H1 (cell line): ENCODE data around the gene EMD. TPM values are rescaled to one million over a fixed set of nuclear protein-coding genes. Genes with fewer than 3 reads are reported as not detected.

Experiments used
- CTCF ChIA-PET: fragments of 300-600 bp; sonication (Branson Sonifier 250); formaldehyde crosslinking; loops from one replicate; lab custom pipeline; 2021; ENCODE audit not compliant: partially characterized antibody; lab: Charles Lee
- POLR2A ChIA-PET: fragments of 300-600 bp; sonication (Branson Sonifier 250); formaldehyde crosslinking; loops from one replicate; lab custom pipeline; 2021; ENCODE audit warnings: inconsistent platforms; ENCODE audit not compliant: partially characterized antibody; lab: Charles Lee
- DNase-seq, 2 experiments: peaks; one replicate each; pipeline versions ENCODE4 v3.0.0 to v3.0.0-alpha.2; 2010 to 2022; ENCODE audit warnings: low spot score in 2 of 2, low read depth in 1 of 2, mixed read lengths in 1 of 2
- FAIRE-seq: peaks from 2 replicates; lab custom pipeline; 2011; peaks lifted over from hg19 to GRCh38; lab: Jason Lieb, UNC
- H2AFZ ChIP-seq: 2 replicates; pipeline ENCODE4 v1.8.1; 2012; ENCODE audit warnings: low read length, inconsistent platforms
- H2AK5ac ChIP-seq: 2 replicates; pipeline ENCODE4 v1.6.1; 2013; ENCODE audit warnings: low read depth, low read length
- H2BK120ac ChIP-seq: replicated peaks from 2 replicates; pipeline ENCODE3; 2013; ENCODE audit warnings: low read depth, low read length, inconsistent platforms
- H2BK12ac ChIP-seq: 2 replicates; pipeline ENCODE4 v1.6.1; 2013; ENCODE audit warnings: low read depth, low read length
- H2BK15ac ChIP-seq: 2 replicates; pipeline ENCODE4 v1.6.1; 2013; ENCODE audit warnings: low read length
- H2BK20ac ChIP-seq: 2 replicates; pipeline ENCODE4 v1.6.1; 2013; ENCODE audit warnings: low read length
- H2BK5ac ChIP-seq: 2 replicates; pipeline ENCODE4 v1.6.1; 2013; ENCODE audit warnings: low read depth, low read length
- H3K14ac ChIP-seq: 2 replicates; pipeline ENCODE4 v1.6.1; 2013; ENCODE audit warnings: inconsistent platforms; ENCODE audit not compliant: insufficient read length
- H3K18ac ChIP-seq: 2 replicates; pipeline ENCODE4 v1.6.1; 2013; ENCODE audit warnings: low read length; ENCODE audit errors: extremely low read depth
- H3K23ac ChIP-seq: 2 replicates; pipeline ENCODE4 v1.6.1; 2013; ENCODE audit warnings: inconsistent platforms; ENCODE audit not compliant: insufficient read length
- H3K23me2 ChIP-seq: 2 replicates; pipeline ENCODE4 v1.6.1; 2013; ENCODE audit warnings: low read depth, low read length
- H3K27ac ChIP-seq: 2 replicates; pipeline ENCODE4 v1.6.1; 2011; ENCODE audit warnings: low read depth, low read length, inconsistent platforms
- H3K27me3 ChIP-seq, 4 experiments: replicated peaks in 1 of 4; 1 replicate in 1 of 4; 2 replicates in 3 of 4; pipeline versions ENCODE4 v1.6.1 to v1.8.1; 2011 to 2013; ENCODE audit warnings: low read length in 3 of 4, mild to moderate bottlenecking in 3 of 4, inconsistent platforms in 2 of 4, mixed read lengths in 2 of 4, moderate library complexity in 1 of 4; ENCODE audit not compliant: control insufficient read depth in 3 of 4, insufficient read depth in 3 of 4; ENCODE audit errors: extremely low read depth in 1 of 4
- H3K36me3 ChIP-seq, 4 experiments: 2 replicates each; pipeline versions ENCODE4 v1.6.1 to v1.8.1; 2011 to 2013; ENCODE audit warnings: mild to moderate bottlenecking in 4 of 4, low read length in 3 of 4, moderate library complexity in 2 of 4, control low read depth in 1 of 4, inconsistent platforms in 1 of 4; ENCODE audit not compliant: insufficient read depth in 4 of 4, control insufficient read depth in 2 of 4
- H3K4ac ChIP-seq: replicated peaks from 2 replicates; pipeline ENCODE3; 2013; ENCODE audit warnings: low read length, low read depth, mixed read lengths, inconsistent platforms; ENCODE audit not compliant: insufficient read length
- H3K4me1 ChIP-seq, 4 experiments: replicated peaks in 1 of 4; 1 replicate in 1 of 4; 2 replicates in 3 of 4; pipeline versions ENCODE4 v1.6.1 to v1.8.1; 2011 to 2013; ENCODE audit warnings: low read length in 3 of 4, inconsistent platforms in 2 of 4, mixed read lengths in 1 of 4; ENCODE audit not compliant: insufficient read depth in 4 of 4, control insufficient read depth in 3 of 4
- H3K4me2 ChIP-seq, 2 experiments: 2 replicates each; pipeline versions ENCODE4 v1.6.1 to v1.8.1; 2011 to 2013; ENCODE audit warnings: low read depth in 2 of 2, low read length in 2 of 2, control low read depth in 1 of 2, inconsistent platforms in 1 of 2, mild to moderate bottlenecking in 1 of 2; ENCODE audit not compliant: insufficient read depth in 1 of 2
- H3K4me3 ChIP-seq, 4 experiments: fragments of 200-600, 300-600 bp in 1 of 4; sonication (generic), shearing (Covaris generic), sonication (Bioruptor Twin) in 1 of 4; 2 replicates each; pipeline versions ENCODE4 v1.5.1 to v1.8.1; 2011 to 2016; ENCODE audit warnings: low read length in 4 of 4, low read depth in 3 of 4, control low read depth in 2 of 4, inconsistent platforms in 2 of 4, mild to moderate bottlenecking in 2 of 4, mixed read lengths in 1 of 4, moderate library complexity in 1 of 4; ENCODE audit not compliant: insufficient read depth in 2 of 4; ENCODE audit errors: extremely low read depth in 1 of 4
- H3K56ac ChIP-seq: replicated peaks from 2 replicates; pipeline ENCODE3; 2013; ENCODE audit warnings: low read depth, mild to moderate bottlenecking, mixed read lengths, low read length, inconsistent platforms; ENCODE audit not compliant: insufficient read length
- H3K79me1 ChIP-seq: 2 replicates; pipeline ENCODE4 v1.6.1; 2013; ENCODE audit warnings: low read depth, low read length, control low read depth
- H3K79me2 ChIP-seq, 2 experiments: 2 replicates each; pipeline versions ENCODE4 v1.6.1 to v1.8.1; 2012 to 2013; ENCODE audit warnings: low read length in 2 of 2, mild to moderate bottlenecking in 2 of 2, inconsistent platforms in 1 of 2; ENCODE audit not compliant: insufficient read depth in 2 of 2, control insufficient read depth in 1 of 2
- H3K9ac ChIP-seq, 4 experiments: replicated peaks in 1 of 4; 1 replicate in 1 of 4; 2 replicates in 3 of 4; pipeline versions ENCODE4 v1.6.1 to v1.8.1; 2011 to 2013; ENCODE audit warnings: low read depth in 3 of 4, low read length in 3 of 4, control low read depth in 2 of 4, mild to moderate bottlenecking in 2 of 4, moderate library complexity in 2 of 4, inconsistent platforms in 1 of 4; ENCODE audit errors: extremely low read depth in 1 of 4
- H3K9me3 ChIP-seq, 2 experiments: 2 replicates each; pipeline versions ENCODE4 v1.6.1 to v1.8.1; 2012 to 2013; ENCODE audit warnings: mild to moderate bottlenecking in 2 of 2, moderate library complexity in 2 of 2, control low read depth in 1 of 2, inconsistent platforms in 1 of 2, low read depth in 1 of 2, low read length in 1 of 2, mixed read lengths in 1 of 2; ENCODE audit not compliant: insufficient read depth in 2 of 2
- H4K20me1 ChIP-seq, 2 experiments: replicated peaks in 1 of 2; 2 replicates each; pipeline versions ENCODE3 to v1.8.1; 2011 to 2013; ENCODE audit warnings: inconsistent platforms in 2 of 2, low read length in 2 of 2, mild to moderate bottlenecking in 1 of 2; ENCODE audit not compliant: insufficient read depth in 2 of 2, control insufficient read depth in 1 of 2
- H4K5ac ChIP-seq: 2 replicates; pipeline ENCODE4 v1.6.1; 2013; ENCODE audit warnings: low read length, low read depth, mixed read lengths, inconsistent platforms; ENCODE audit not compliant: insufficient read length
- H4K8ac ChIP-seq: 2 replicates; pipeline ENCODE4 v1.8.0; 2013; ENCODE audit warnings: mild to moderate bottlenecking, moderate library complexity, low read length, inconsistent platforms; ENCODE audit not compliant: insufficient read depth; ENCODE audit errors: extremely low read depth
- H4K91ac ChIP-seq: replicated peaks from 2 replicates; pipeline ENCODE3; 2013; ENCODE audit warnings: low read length, mixed read lengths, inconsistent platforms; ENCODE audit not compliant: insufficient read length
- CBX8 ChIP-seq: fragments of 300-800, 300-1000 bp; sonication (generic); IDR thresholded peaks from 2 replicates; pipeline ENCODE4 v1.7.1; 2016; ENCODE audit warnings: low read depth, low read length, borderline replicate concordance
- CTCF ChIP-seq, 3 experiments: IDR thresholded peaks; 1 replicate in 2 of 3; 2 replicates in 1 of 3; pipeline versions ENCODE4 v1.5.1 to v1.6.1; 2011; ENCODE audit warnings: low read length in 3 of 3, mild to moderate bottlenecking in 3 of 3, inconsistent platforms in 2 of 3, low read depth in 1 of 3, moderate library complexity in 1 of 3; ENCODE audit not compliant: insufficient read depth in 1 of 3; ENCODE audit errors: control extremely low read depth in 1 of 3
- EZH2 ChIP-seq: fragments of 200-600 bp; sonication (generic); IDR thresholded peaks from 2 replicates; pipeline ENCODE4 v1.7.1; 2012; ENCODE audit warnings: low read depth, mild to moderate bottlenecking, moderate library complexity, low read length, inconsistent platforms; ENCODE audit not compliant: severe bottlenecking
- KDM5A ChIP-seq: fragments of 200-600 bp; IDR thresholded peaks from 2 replicates; pipeline ENCODE4 v1.7.1; 2012; ENCODE audit warnings: mild to moderate bottlenecking, low read length, inconsistent platforms, mixed read lengths
- PHF8 ChIP-seq: fragments of 200-600 bp; sonication (generic); conservative IDR thresholded peaks from 2 replicates; pipeline ENCODE4 v1.7.1; 2012; ENCODE audit warnings: low read depth, mild to moderate bottlenecking, inconsistent platforms, low read length, moderate library complexity
- POLR2AphosphoS5 ChIP-seq: IDR thresholded peaks from 2 replicates; pipeline ENCODE4 v1.6.1; 2011; ENCODE audit warnings: low read depth, low read length
- RAD21 ChIP-seq, 2 experiments: IDR thresholded peaks in 1 of 2; conservative IDR thresholded peaks in 1 of 2; 2 replicates each; pipeline ENCODE4 v1.6.1; 2011; ENCODE audit warnings: low read depth in 2 of 2, low read length in 2 of 2, improper control_type of control experiment in 1 of 2, inconsistent platforms in 1 of 2, mild to moderate bottlenecking in 1 of 2, moderate library complexity in 1 of 2
- RXRA ChIP-seq: IDR thresholded peaks from 2 replicates; pipeline ENCODE4 v1.6.1; 2011; ENCODE audit warnings: low read depth, mild to moderate bottlenecking, low read length, moderate library complexity; ENCODE audit not compliant: insufficient read depth
- TCF12 ChIP-seq: IDR thresholded peaks from 2 replicates; pipeline ENCODE4 v1.6.1; 2011; ENCODE audit warnings: low read depth, mild to moderate bottlenecking, low read length
- WGBS, 2 experiments: shearing (Covaris generic) in 1 of 2; methylation state at CpG; one replicate each; pipeline versions ENCODE4 v1.1.6 to v1.1.7; 2013 to 2015; ENCODE audit warnings: low lambda C conversion rate in 2 of 2, mixed read lengths in 2 of 2, inconsistent platforms in 1 of 2, low coverage in 1 of 2, missing lambda C conversion rate in 1 of 2; ENCODE audit not compliant: insufficient replicate concordance in 2 of 2, insufficient coverage in 1 of 2, insufficient read length in 1 of 2; ENCODE audit errors: extremely low coverage in 1 of 2, missing lambda C conversion rate in 1 of 2; 5-methylcytosine and 5-hydroxymethylcytosine counted together
- polyA plus RNA-seq, 7 experiments: library from polyadenylated mRNA; depleted of rRNA in 3 of 7; stranded (reverse) in 5 of 7; unstranded in 2 of 7; fragments of >200 nt in 5 of 7; fragments of 200-250 nt in 2 of 7; gene quantifications; 1 replicate in 5 of 7; 2 replicates in 1 of 7; 4 replicates in 1 of 7; pipeline versions ENCODE4 v1.2.1 to v1.2.3, GENCODE V29; 2011 to 2013; ENCODE audit warnings: missing spikeins in 2 of 7, mixed read lengths in 2 of 7
- total RNA-seq: library from RNA; stranded (reverse); fragmentation: NEBNext Ultra II Directional; extraction: Animal tissue kit (Norgen Biotek cat#: 25700); gene quantifications from 2 replicates; pipeline ENCODE4 v1.2.1, GENCODE V29; 2021

The EMD gene
- total and polyA plus RNA-seq, 2 of the 8 experiments (the other 6 are each of a cell fraction or from before 2014, with no cell fraction given) = 45.5 to 109 TPM

- Histone ChIP-seq H3K23me2 (peaks cover 4% of the 10 kb centered on the region; the same call in 1 of the 2 replicates), H2AK5ac (no peak overlapping the region), H2AFZ (no peak overlapping the region), H3K9ac (no peak overlapping the region), H2BK15ac (0 out of 2 replicates have a peak overlapping the region, but pooled peaks have one; percentile 61), H2BK12ac (no peak overlapping the region), H3K23ac (no peak overlapping the region), H3K27me3 (no peaks in the 10 kb centered on the region), H2BK20ac (no peak overlapping the region), H2BK120ac (no peak overlapping the region), H3K4me2 (no peak overlapping the region), H3K27ac (no peak overlapping the region), H3K36me3 (peaks cover 0 to 26% (median 0%) of the 10 kb centered on the region in 4 experiments; a peak in 2 of 8 replicates), H2BK5ac (no peak overlapping the region), H3K79me1 (no peaks in the 10 kb centered on the region), H4K20me1 (peaks cover 0 to 2% of the 10 kb centered on the region in 2 experiments), H3K18ac (no peak overlapping the region), H3K79me2 (peaks cover 0 to 13% of the 10 kb centered on the region in 2 experiments; a peak in 2 of 4 replicates), H3K9me3 (no peaks in the 10 kb centered on the region), H4K5ac (no peak overlapping the region), H3K4me1 (peaks cover 0 to 19% (median 9%) of the 10 kb centered on the region in 4 experiments; a peak in 6 of 7 replicates), H3K4me3 (no peak overlapping the region), H3K14ac (no peak overlapping the region), H4K8ac (no peak overlapping the region), H3K56ac (no peak overlapping the region), H4K91ac (no peak overlapping the region), H3K4ac (no peak overlapping the region)
- FAIRE-seq (peak; percentile 28), DNase-seq (no peak)
- WGBS, 2 experiments = 83% methylated on average over 5 of the region's 8 CpGs; no CpG with 5 or more reads in 1 of the 2 experiments
- POLR2A ChIA-PET = interaction anchor here (1.0 to 6.5 kb wide), 6 partner anchors 9 to 35 kb away, joined by 4 to 107 read pairs (median 26); partner anchors contain the start of genes FLNA, RPL10 and TAFAZZIN
- CTCF ChIA-PET = interaction anchor here (0.7 to 3.9 kb wide), 4 partner anchors 9 to 94 kb away, joined by 3 to 29 read pairs (median 4); partner anchors contain the start of gene FLNA
- TF ChIP-seq PHF8 (no peak), TCF12 (no peak), KDM5A (no peak), POLR2AphosphoS5 (no peak), RAD21 (IDR thresholded peaks at IDR 0.05 in 1 of 2, conservative IDR thresholded peaks at IDR 0.05 in 1 of 2; ENCODE audit: low read depth in 2 of 2, low read length in 2 of 2) (peak in 1 of 2 experiments; percentile 19; a peak in 1 of 4 replicates), CTCF (IDR thresholded peaks at IDR 0.05; ENCODE audit: control extremely low read depth in 1 of 3, insufficient read depth in 1 of 3, low read depth in 1 of 3, low read length in 3 of 3) (peak in 1 of 3 experiments; percentile 17; a peak in 1 of 4 replicates), CBX8 (no peak), EZH2 (no peak), RXRA (no peak)
Observed at GRCh38 chrX:154384284-154384892, 5.3 kb downstream of the EMD start.
